Measurements from ENCODE around the gene KLHL6.
A peak's percentile ranks its signal among the peaks of the same experiment; 100 is the strongest.
"Not testable (repeated sequence)": the region's sequence is repeated elsewhere in the genome, so short reads cannot be mapped to it uniquely, and the experiment has no call there.

KLHL6 gene

DNA sequence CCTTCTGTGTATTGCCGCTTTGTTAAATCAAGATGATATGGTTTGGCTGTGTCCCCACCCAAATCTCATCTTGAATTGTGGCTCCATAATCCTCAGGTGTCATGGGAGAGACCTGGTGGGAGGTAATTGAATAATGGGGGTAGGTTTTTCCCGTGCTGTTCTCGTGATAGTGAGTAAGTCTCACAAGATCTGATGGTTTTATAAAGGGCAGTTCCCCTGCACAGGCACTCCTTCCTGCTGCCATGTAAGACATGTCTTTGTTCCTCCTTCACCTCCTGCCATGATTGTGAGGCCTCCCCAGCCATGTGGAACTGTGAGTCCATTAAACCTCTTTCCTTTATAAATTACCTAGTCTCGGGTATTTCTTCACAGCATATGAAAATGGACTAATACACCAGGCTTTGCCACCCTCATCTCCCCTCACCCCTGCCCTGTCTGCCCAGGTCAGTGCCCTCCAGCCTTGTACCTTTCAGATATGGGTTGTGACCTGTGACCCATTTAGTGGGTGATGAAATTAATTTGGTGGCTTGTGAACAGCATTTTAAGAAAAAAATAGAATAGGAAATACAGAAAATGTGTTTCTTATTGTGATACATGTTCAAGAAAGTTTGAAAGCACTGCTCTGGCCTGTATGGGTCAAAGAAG is 71.0 kb downstream of the KLHL6 start:
- no peak for DNase-seq (ENCODE audit: low spot score)

DNA sequence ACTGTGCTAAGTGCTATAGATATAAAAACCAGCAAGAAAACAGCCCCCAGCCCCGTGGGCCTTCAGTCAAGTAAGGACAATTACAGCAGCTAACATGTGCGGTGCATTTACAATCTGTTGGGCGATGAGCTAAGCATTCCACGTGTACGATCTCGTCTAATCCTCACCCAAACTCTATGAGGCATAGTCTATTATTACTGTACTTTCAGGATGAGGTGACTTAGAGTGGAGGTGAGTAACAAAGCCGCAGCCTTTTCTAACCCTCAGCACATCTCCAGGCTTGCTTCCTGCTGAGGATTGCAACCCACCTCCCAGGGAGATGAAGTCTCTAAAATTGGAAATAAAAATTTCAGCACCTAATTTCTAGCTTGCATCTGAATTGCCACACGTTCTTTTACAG is 73.9 kb downstream of the KLHL6 start:
- DNase-seq (ENCODE audit: low spot score) = no peak

DNA sequence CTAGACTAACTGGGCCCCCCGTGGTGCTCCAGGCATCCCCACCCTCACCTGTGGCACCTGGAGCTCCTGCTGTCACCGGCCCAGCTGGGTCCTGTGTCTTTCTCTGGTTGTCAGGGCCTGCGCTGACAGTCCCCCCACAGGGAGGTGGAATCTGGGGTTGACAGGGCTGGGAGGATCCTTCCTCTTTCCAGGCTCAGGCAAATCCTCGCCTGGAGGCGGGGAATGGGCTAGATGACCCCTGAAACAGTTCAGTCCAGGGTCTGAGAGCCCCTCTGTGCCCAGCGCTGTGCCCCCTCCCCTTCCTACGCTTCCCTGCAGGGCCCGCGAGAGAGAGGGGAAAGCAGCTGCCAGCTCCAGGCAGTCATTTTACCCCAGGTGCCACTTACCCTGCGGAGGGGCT is 77.0 kb downstream of the KLHL6 start:
- DNase-seq (ENCODE audit: low spot score) = no peak

DNA sequence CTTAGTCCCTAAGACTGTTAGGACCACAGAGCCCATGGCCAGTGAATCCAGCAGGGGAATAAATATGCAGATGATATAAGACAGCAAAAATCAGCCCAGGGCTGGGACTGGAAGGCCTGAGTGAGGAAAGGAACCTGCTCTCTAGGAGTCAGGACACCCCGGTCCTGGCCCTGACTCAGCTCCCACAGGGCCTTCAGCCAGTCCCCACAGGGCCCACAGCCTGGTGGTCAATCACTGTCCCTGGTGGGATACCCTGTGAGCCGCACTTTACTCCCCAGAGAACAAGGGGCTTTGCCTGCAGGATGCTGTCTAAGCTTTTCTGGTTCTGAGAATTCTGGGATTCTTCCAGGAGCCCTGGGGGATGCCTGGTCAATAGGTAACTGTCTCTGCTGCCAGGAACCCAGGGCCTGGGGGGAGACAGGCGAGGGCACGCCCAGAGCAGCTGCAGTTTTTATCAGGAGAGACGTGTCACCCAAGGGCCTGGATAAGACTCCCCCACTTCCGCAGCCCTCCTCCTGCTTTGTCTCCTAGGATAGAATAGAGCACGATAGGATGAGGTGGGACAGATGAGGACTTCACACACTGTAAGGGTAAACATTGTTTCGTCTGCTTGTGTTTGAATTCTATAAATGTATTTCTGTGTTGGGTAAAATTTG is 77.6 kb downstream of the KLHL6 start:
- DNase-seq (ENCODE audit: low spot score) = no peak

DNA sequence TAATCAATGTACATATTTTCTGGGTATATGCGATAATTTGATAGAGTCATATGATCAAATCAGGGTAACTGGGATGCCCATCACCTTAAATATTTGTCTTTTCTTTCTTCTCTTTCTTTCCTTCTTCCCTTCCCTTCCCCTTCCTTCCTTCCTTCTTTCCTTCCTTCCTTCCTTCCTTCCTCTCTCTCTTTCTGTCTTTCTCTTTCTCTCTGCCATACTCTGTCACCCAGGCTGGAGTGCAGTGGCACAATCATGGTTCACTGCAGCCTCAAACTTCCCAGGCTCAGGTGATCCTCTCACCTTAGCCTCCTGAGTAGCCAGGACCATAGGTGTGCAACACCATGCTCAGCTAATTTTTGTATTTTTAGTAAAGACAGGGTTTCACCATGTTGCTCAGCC is 79.7 kb downstream of the KLHL6 start:
- DNase-seq (ENCODE audit: low spot score) = not testable (repeated sequence)

DNA sequence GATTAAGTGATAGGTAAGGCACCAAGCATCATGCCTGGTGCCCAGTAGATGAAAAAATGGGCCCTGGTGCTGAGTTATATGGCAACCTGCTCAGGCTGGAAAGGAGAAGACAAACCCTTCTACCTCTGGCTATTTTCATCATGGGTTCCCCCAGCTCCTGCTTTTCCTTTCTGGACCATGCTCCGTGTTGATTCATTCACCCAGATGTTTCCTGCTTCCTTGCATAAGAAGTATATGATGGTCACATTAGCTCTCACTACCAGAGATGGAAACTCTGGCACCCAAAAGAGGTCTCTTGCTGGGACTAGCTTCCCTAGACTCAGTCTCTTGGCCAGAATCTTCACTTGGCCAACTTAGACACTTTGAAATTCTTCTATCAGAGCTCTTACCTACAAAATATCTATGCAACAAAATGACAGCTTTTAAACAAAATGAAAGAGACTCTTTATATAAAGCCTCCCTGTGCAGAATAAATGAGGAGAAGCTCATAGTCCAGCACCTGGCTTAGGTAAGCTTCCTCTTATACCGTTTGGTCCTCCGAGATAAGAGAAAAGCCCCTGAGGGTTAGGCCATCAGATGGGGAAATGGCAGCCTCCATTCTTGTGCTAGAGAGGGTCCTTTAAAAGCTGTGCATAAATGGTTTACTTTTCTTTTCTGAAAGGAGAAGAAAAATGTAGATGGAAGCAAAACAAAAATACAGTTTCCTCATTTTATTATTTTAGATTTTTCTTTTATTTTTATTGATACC is 80.3 kb downstream of the KLHL6 start:
- no peak for DNase-seq (ENCODE audit: low spot score)

DNA sequence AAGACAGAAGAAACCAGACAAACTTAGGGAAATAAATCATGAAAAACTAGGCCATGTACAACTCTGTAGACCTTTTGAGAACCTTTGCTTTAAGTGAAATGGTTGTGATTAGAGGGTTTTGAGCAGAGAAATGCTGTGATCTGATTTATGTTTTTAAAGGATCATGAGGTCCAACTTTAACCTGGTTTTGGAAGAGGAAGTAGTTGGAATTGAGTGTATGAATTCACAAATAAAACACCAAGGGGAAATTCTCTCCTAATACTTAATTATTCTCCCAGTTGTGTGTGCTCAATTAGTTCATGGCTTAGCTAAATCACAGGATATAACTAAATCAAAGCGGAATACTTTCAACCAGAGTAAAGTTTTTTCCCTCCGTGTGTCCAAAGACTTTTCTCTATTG is 81.5 kb downstream of the KLHL6 start:
- DNase-seq (ENCODE audit: low spot score) = no peak

DNA sequence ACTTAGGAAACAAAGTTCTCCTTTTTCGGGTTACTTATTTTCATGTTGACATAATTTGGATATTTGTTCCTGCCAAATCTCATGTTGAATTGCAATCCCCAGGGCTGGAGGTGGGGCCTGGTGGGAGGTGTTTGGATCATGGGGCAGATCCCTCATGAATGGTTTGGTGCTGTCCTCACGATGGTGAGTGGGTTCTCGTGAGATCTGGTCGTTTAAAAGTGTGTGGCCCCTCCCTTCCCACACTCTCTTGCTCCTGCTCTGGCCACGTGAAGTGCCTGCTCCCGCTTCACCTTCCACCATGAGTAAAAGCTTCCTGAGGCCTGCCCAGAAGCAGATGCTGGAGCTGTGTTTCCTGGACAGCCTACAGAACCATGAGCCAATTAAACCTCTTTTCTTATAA is 83.4 kb downstream of the KLHL6 start:
- DNase-seq (ENCODE audit: low spot score) = no peak

DNA sequence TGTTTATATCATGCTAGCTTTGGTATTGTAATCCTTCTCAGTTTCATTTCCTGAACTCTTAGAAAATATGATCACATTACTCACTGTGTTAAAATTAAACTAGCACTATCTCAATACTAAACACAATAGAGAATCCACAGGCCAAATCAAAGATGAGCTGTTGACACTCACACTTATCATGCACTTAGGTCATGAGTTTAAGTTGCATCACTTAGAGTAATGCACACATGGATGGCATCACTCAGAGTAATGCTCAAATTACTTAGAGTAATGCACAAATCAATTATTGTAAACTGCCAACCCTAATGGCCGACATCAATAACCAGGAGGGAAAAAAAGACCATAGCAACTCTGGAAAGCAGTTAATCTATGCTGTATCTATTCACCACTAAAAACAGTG is 87.1 kb downstream of the KLHL6 start:
- no peak for DNase-seq (ENCODE audit: low spot score)

DNA sequence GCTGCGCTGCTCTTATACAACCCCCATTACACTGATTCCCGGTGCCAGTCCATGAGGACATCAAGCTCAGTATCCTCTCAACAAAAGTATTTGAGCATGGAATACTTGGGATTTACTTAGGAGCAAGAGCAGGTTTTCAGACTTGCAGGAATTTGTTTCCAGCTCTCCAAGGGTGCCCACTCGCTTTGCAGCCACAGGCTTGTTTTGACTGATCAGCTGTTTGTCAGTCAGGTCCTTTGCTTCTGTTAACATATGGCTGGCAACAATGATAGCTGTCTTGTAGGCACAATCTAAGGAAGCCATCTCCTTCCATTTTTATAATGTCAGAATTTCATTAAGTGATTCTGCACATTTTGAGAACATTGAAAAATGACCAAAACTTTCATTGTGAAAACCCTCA is 88.9 kb downstream of the KLHL6 start:
- no peak for DNase-seq (ENCODE audit: low spot score)

DNA sequence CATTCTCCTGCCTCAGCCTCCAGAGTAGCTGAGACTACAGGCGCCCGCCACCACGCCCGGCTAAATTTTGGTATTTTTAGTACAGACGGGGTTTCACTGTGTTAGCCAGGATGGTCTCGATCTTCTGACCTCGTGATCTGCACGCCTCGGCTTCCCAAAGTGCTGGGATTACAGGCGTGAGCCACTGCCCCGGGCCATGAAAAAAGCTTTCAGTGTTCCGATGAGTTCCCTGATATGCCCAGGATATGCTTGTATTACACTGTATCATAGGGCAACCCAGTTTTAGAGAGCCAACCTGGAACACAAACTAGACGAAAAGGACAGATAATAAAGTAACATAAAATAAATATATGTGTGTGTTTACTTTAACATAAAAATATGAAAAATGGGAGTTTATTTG is 89.8 kb downstream of the KLHL6 start:
- not testable (repeated sequence) for DNase-seq (ENCODE audit: low spot score)

DNA sequence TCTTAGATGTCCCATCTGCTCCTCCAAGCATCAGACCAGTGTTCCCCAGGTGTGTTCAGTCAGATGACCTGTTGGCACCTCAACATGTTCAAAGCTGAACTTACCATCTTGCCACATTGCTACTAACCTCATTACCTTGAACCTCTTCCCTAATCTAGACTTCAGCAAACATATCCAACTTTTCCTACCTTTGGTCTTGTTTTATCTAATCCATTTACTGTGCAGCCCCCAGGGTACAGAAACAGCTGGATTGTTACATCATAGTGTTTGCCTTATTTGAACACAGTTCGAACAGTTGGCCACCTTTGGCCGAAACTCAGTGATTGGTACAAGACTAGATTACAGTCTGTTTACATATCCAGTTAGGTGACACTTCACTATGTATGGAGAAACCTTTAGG is 91.0 kb downstream of the KLHL6 start:
- DNase-seq (ENCODE audit: low spot score) = no peak

DNA sequence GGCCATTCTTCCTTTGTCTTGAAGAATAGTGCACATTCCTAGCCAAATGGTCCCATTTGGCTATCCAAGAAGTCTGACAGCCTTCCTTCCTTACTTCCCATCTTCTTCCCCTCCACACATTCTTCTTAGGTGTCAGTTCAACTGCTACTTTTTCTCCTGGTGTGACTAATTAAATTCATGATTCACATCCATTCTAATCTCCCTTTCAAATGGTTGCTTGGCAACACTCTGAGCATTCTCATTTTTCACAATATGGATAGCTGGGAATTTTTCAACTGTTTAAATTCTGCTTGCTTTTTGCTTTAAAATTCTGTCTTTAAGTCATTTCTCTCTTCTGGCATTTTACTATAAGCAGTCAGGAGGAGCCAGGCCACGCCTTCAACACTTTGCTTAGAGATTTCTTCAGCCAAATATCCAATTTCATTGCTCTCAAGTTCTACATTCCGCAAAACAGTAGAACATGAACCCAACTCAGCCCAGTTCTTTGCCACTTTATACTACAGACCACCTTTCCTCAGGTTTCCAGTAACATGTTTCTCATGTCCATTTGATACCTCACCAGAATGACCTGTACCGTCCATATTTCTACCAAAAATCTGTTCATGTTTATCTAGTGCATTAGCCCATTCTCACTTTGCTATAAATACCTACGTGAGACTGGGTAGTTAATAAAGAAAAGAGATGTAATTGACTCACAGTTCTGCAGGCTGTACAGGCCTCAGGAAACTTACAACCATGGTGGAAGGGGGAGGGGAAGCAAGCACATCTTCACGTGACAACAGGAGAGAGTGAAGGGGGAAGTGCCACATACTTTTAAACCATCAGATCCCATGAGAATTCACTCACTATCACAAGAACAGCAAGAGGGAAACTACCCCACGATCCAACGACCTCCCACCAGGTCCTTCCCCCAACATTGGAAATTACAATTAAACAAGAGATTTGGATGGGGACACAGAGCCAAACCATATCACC is 95.1 kb downstream of the KLHL6 start:
- DNase-seq (ENCODE audit: low spot score) = no peak

DNA sequence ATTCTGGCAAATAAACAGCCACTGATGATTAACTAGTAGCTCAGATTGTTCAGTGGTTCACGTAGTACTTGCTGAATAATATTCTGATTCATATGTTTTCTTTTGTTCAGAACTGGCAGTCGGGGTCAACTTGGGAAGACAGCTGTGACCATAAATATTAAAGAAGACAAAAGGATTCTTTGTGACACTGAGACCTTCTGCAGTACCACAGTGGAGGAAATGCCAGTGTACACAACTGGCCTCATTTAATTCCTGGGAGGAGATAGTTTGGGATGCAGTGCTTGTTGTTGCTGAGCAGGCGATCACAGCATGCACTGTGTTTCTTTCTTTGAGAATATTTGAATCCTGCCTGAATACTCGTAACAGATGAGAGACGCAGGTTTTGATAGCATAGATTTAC is 100.4 kb downstream of the KLHL6 start:
- no peak for DNase-seq (ENCODE audit: low spot score)

DNA sequence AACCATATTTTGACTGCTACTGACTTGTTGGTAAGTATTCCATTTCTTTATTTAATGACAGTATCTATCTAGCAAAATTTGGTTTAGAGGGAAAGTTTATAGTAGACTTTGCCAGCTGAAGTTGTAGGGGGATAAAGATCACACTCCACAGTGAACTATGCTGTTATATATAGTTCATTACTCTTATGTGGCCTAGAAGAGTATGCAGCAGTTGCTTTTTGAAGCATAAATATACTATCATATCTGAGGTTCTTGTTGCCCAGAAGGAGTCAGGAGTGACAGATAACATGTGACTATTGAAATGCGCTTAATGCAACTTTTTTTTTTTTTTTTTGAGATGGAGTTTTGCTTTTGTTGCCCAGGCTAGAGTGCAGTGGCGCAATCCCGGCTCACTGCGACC is 101.4 kb downstream of the KLHL6 start:
- no peak for DNase-seq (ENCODE audit: low spot score)

DNA sequence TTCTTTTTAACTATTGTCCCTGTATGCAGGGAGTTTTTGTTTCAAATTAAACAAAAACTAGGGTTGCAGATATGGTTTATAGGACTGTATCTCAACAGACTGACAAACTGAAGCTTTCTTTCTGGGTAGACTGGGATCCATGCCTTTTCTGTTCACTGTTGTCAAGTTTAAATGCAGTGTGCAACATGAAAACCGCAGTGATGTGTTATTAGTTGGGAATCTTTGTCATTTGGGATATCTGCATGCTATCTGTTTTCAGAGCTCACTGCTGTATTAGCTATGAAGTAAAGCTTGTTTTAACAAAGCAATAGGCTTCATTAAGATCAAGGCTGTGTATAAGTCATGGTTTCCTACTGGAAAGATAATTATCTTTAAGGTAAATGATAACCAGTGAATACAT is 105.7 kb downstream of the KLHL6 start:
- DNase-seq (ENCODE audit: low spot score) = no peak

DNA sequence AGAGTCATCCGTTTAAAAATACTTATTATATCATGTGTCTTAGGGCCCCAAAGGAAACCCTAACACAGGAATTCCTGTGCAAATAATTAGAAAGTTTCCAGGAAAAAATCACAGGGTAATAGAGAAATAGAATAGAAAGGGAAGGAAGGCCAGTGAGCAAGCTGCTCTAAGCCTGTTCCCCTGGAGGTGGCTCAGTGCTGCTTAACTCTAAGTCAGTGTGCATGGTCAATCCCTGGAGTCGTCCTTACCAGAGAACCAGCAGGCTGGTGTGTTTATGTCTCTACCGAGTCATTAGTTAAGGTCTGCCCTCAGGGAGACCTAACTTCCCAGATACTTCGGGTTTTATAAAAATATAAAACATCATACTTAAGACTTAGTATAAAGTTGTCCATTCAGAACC is 106.1 kb downstream of the KLHL6 start:
- DNase-seq (ENCODE audit: low spot score) = peak; percentile 15

DNA sequence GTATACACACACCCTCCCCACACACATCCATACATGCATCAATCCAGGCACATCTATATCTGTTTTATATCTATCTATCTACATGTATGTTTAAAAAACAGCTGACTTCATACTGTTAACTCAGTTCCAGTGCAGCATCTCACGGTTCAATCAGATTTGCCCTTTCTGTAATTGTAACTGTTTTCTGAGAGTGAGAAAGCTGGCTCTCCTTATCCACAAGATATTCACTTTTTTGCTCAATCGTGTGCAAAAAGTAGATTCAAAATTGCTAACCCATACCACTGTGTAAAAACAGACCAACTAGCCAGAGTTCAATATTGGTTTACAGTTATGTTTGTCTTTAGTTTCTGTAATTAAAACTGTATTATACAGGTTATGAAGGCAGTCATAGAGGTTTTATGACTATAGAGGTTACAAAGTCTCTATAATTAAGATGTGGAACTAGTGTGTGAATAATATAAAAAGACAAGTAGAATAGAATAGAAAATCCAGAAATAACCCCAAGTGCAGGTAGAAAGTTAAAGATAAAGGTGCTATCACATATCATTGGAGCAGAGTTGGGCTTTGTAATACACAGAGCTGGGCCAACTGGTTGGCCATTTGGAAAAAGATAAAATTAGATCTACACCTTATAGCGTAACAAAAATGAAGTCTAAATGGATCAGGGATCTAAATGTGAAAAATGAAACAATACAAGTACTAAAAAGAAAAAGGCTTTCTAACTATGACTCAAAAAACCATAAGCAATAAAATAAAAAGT is 107.0 kb downstream of the KLHL6 start:
- DNase-seq (ENCODE audit: low spot score) = no peak

DNA sequence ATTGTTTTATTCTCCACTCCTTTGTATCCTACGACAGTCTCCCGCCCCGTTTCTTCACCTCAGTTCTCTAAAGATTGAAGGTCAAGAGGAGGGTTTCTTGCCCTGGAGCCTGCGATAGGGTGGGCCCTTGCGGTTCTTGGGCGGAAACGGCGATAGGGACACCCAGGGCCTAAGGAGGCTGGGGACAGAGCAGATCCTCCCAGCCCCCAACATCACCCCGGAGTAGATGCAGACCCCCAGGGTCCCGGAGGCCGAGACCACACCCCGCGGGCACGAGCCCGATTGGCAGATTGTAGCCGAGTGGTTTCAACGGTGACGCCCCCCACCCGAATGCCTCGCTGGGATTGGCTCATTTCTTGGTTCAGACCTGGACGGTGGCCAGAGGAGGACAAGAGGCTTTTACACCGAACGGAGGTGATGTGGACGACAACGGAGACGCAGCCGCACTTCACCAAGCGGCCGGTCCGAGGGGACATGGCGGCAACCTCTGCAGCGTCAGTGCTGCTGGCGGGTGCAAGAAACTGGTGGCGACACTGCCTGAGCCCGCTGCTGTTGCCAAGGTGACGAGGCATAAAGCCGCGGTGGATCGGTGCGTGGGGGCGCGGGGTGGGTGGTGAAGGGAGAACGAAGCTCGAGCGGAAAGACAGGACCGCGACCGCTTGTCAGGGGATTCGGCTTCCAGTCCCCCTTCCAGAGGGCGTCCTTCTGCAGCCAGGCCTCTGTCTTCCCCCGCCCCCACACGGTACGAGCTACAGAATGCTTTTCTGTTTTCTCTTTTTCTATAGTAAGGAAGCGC is 108.1 kb downstream of the KLHL6 start:
- DNase-seq (ENCODE audit: low spot score) = peak; percentile 96

DNA sequence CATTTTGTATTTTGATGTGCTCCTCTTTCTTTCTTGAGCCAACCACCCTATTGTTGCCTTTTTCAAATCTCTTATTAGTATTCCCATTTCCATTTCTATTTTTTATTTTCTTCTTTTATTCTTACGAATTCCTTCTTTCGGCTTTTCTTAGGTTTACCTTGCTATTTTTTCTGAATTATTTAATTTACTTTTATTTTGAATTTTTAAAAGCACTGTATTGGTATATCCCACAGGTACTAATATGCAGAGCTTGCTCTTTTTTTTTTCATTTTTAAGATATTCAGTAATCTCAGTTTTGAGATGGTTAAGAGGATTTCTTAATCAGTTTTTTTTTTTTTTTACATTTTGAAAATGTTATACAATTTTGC is 108.7 kb downstream of the KLHL6 start:
- DNase-seq (ENCODE audit: low spot score) = no peak

DNA sequence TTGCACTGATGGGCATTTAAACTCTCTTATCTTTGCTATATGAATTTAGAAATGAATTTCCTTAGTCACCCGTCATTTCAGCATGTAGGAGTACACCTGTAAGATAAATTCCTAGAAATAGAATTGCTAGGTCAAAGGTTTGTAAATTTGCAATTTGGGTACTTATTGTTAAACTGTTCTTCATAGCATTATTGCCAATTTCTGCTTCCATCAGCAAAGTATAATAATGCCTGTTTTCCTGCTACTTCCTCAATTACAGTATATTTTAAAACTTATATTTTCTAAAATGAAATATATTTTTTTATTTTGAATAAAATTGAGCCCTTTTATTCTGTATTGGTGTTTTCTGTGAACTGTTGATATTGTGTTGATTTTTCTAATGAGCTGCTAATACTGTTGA is 110.8 kb downstream of the KLHL6 start:
- DNase-seq (ENCODE audit: low spot score) = no peak

All from iPS-NIHi11 (cell line).